K562 (cell line): ENCODE data around the gene PHF19. TPM values are rescaled to one million over a fixed set of nuclear protein-coding genes. Genes with fewer than 3 reads are reported as not detected.

Experiments
- ATF4 ChIP-seq: fragments of 450-650 bp; formaldehyde crosslinking; IDR thresholded peaks from 2 replicates; pipeline ENCODE4 v1.4.0; 2022; ENCODE audit warnings: mild to moderate bottlenecking, moderate library complexity
- CBFB ChIP-seq: sonication (generic); formaldehyde crosslinking; IDR thresholded peaks from 2 replicates; pipeline ENCODE4 v1.4.0; 2020; ENCODE audit warnings: mild to moderate bottlenecking, missing genetic modification reagents
- CTCF ChIP-seq, 3 experiments: IDR thresholded peaks in 2 of 3; conservative IDR thresholded peaks in 1 of 3; 2 replicates each; pipeline ENCODE4 v1.5.1; 2011 to 2012; ENCODE audit warnings: low read length in 3 of 3, mild to moderate bottlenecking in 3 of 3, control low read depth in 2 of 3, improper control_type of control experiment in 1 of 3, inconsistent platforms in 1 of 3, low read depth in 1 of 3, mixed read lengths in 1 of 3, moderate library complexity in 1 of 3; ENCODE audit not compliant: insufficient read depth in 2 of 3
- DPF2 ChIP-seq: fragments of 450-650 bp; IDR thresholded peaks from 2 replicates; pipeline ENCODE4 v1.6.1; 2016
- ELK3 ChIP-seq: fragments of 450-650 bp; formaldehyde crosslinking; IDR thresholded peaks from 2 replicates; pipeline ENCODE4 v1.4.0; 2020; ENCODE audit warnings: mild to moderate bottlenecking
- FOS ChIP-seq: IDR thresholded peaks from 3 replicates; pipeline ENCODE4 v1.6.1; 2011; ENCODE audit not compliant: insufficient read length; ENCODE audit errors: extremely low read depth
- FOSL1 ChIP-seq: fragments of 200-800 bp; sonication (Bioruptor generic); conservative IDR thresholded peaks from 2 replicates; pipeline ENCODE4 v1.6.1; 2016; ENCODE audit warnings: missing genetic modification characterization, missing compliant biosample characterization
- HDAC6 ChIP-seq: IDR thresholded peaks from 2 replicates; pipeline ENCODE4 v1.6.1; 2012; ENCODE audit warnings: low read depth, mild to moderate bottlenecking, control low read depth, inconsistent platforms, low read length, moderate library complexity
- HMG20A ChIP-seq: fragments of 450-650 bp; formaldehyde crosslinking; conservative IDR thresholded peaks from 2 replicates; pipeline ENCODE4 v1.4.0; 2020; ENCODE audit warnings: mild to moderate bottlenecking, mixed read lengths
- JUN ChIP-seq, 2 experiments: sonication (generic) in 1 of 2; formaldehyde crosslinking in 1 of 2; IDR thresholded peaks; 2 replicates each; pipeline versions ENCODE4 v1.6.1 to v1.8.0; 2012 to 2022; ENCODE audit warnings: borderline replicate concordance in 2 of 2, mild to moderate bottlenecking in 2 of 2, improper control_type of control experiment in 1 of 2, low read depth in 1 of 2, low read length in 1 of 2, missing genetic modification reagents in 1 of 2
- PTTG1 ChIP-seq: fragments of 450-650 bp; IDR thresholded peaks from 2 replicates; pipeline ENCODE4 v1.6.1; 2016; ENCODE audit warnings: low read depth, mild to moderate bottlenecking, missing genetic modification characterization, missing compliant biosample characterization
- RBBP5 ChIP-seq: fragments of 200-600 bp; sonication (generic); IDR thresholded peaks from 2 replicates; pipeline ENCODE4 v1.6.1; 2012; ENCODE audit warnings: borderline replicate concordance, mild to moderate bottlenecking, low read length, control low read depth, inconsistent platforms; ENCODE audit not compliant: insufficient read depth, poor library complexity, severe bottlenecking
- STAT5A ChIP-seq: IDR thresholded peaks from 2 replicates; pipeline ENCODE4 v1.6.1; 2012; ENCODE audit warnings: low read length, inconsistent platforms, borderline replicate concordance
- STAT5B ChIP-seq: fragments of 250-450 bp; sonication (Bioruptor Pico); IDR thresholded peaks from 2 replicates; pipeline ENCODE4 v1.8.0; 2021; ENCODE audit warnings: mild to moderate bottlenecking, inconsistent platforms
- TAF7 ChIP-seq: fragments of 450-650 bp; IDR thresholded peaks from 2 replicates; pipeline ENCODE4 v1.6.1; 2016; ENCODE audit warnings: missing genetic modification characterization, missing compliant biosample characterization
- TEAD4 ChIP-seq, 2 experiments: sonication (generic) in 1 of 2; formaldehyde crosslinking in 1 of 2; IDR thresholded peaks; 2 replicates each; pipeline versions ENCODE4 v1.6.1 to v1.8.0; 2012 to 2022; ENCODE audit warnings: borderline replicate concordance in 1 of 2, inconsistent platforms in 1 of 2, low read length in 1 of 2, mild to moderate bottlenecking in 1 of 2, missing genetic modification reagents in 1 of 2
- USF2 ChIP-seq: sonication (generic); formaldehyde crosslinking; IDR thresholded peaks from 2 replicates; pipeline ENCODE4 v1.5.0; 2020; ENCODE audit warnings: missing genetic modification reagents
- ZBED1 ChIP-seq: IDR thresholded peaks from 2 replicates; pipeline ENCODE4 v1.6.1; 2014
- polyA plus RNA-seq, 8 experiments: library from polyadenylated mRNA; depleted of rRNA in 4 of 8; stranded (reverse) in 5 of 8; unstranded in 3 of 8; fragments of >200 nt; fragmentation: Nextera tagmentation in 2 of 8; fragmentation: Illumina TruSeq in 1 of 8; extraction: Ambion mirVana in 2 of 8; extraction: Trizol in 1 of 8; gene quantifications; 2 replicates each; pipeline versions ENCODE4 v1.2.1 to v1.2.3, GENCODE V29; 2011 to 2014; ENCODE audit warnings: inconsistent platforms in 1 of 8, missing spikeins in 1 of 8
- total RNA-seq, 7 experiments: library from RNA; depleted of rRNA in 6 of 7; stranded (reverse); fragments of >200 nt in 6 of 7; fragmentation: Illumina TruSeq in 2 of 7; extraction: Trizol in 2 of 7; gene quantifications; 2 replicates each; pipeline versions ENCODE4 v1.2.1 to v1.2.3, GENCODE V29; 2011 to 2021; ENCODE audit warnings: low replicate concordance in 1 of 7

PHF19 gene
- total and polyA plus RNA-seq, 9 of the 15 experiments (the other 6 are each of a cell fraction or from before 2014, with no cell fraction given), result 95.8 to 403 (median 255) TPM

GRCh38 chr9:120875954-120876841 lies 790 bp downstream of the PHF19 start (continued):
- TF ChIP-seq USF2 (CRISPR knock-in tag) (no peak), HDAC6 (no peak), STAT5B (CRISPR knock-in tag) (no peak), FOS (no peak), CBFB (CRISPR knock-in tag) (no peak), ATF4 (CRISPR knock-in tag) (no peak), ZBED1 (no peak), STAT5A (no peak), JUN (IDR thresholded peaks at IDR 0.05; ENCODE audit: borderline replicate concordance, low read depth, low read length) (peak; percentile 99), JUN (CRISPR knock-in tag; IDR thresholded peaks at IDR 0.05; ENCODE audit: borderline replicate concordance) (no peak), ELK3 (CRISPR knock-in tag) (no peak), FOSL1 (tag) (no peak), PTTG1 (tag) (no peak), TEAD4 (IDR thresholded peaks at IDR 0.05; ENCODE audit: low read length) (no peak), TEAD4 (CRISPR knock-in tag; IDR thresholded peaks at IDR 0.05; ENCODE audit: borderline replicate concordance) (no peak), RBBP5 (no peak), HMG20A (CRISPR knock-in tag) (no peak), DPF2 (no peak), TAF7 (no peak), CTCF (IDR thresholded peaks at IDR 0.05 in 2 of 3, conservative IDR thresholded peaks at IDR 0.05 in 1 of 3; ENCODE audit: insufficient read depth in 2 of 3, low read depth in 1 of 3, low read length in 3 of 3) (peak in 1 of 3 experiments; percentile 30; a peak in 2 of 6 replicates)
